K562 treated with DMSO at 1 percent for 4 hours (cell line): ENCODE measurements around the gene KCNJ15. TPM values are rescaled to one million over a fixed set of nuclear protein-coding genes. Genes with fewer than 3 reads are reported as not detected.

Source experiments
- total RNA-seq: library from RNA; unstranded; fragments of 300-600 nt; gene quantifications from 2 replicates; pipeline ENCODE4 v1.2.3, GENCODE V29; 2022; ENCODE audit not compliant: insufficient read depth

KCNJ15 gene
- 2.1 and 3.2 TPM in 2 replicates for total RNA-seq

DNA sequence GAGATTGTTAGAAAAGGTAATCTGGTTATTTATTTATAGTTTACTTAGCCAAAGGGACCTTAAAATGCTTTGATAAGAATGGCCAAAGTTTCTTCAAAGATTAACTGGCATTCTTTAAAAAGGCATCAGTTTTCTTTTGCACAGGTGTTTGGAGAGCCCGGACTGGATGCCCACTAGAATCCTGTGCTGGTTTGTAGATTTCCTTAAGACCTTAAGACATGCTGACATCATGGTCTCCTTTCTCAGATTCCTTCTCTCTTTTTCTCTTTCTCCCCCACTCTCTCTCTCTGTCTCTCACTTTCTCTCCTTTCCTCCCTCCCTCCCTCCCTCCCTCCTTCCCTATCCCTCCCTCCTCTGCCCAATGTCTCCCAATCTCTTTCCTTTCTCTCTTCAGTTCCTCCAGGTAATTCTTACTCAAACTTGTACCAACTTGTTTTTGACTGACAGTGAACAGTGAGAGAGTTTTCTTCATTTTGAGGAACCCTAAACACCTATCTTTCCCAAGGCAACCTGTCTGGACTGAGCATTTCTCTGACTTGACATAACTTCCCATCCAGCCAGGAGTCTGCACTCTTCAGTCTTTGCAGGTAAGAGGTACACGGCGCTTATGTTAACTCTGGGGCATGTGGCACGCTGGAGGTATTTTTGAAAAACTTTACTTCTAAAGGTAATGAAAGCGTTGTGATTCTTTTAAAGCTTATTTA, at the start of gene KCNJ15:
KCNJ15 (plus strand) TSS at position 393 of the 704 bp plus-strand sequence. CDS start 42,271 bp downstream, outside the sequence.

Other genes with a start within 250 kb of the KCNJ15 start
- gene ERG, start 241.5 kb downstream of the KCNJ15 start, total RNA-seq = not detected in 2 replicates